A549 (cell line): ENCODE data around the gene IFITM1.

ENCODE experiments used
- CBX8 ChIP-seq: fragments of 200-600 bp; sonication (generic); IDR thresholded peaks from 2 replicates; pipeline ENCODE4 v1.6.1; 2016
- CEBPB ChIP-seq, 2 experiments: fragments of >200 bp in 1 of 2; sonication (Bioruptor Twin) in 1 of 2; formaldehyde crosslinking in 1 of 2; IDR thresholded peaks; 2 replicates each; pipeline ENCODE4 v1.6.1; 2012 to 2016
- CTCF ChIP-seq: fragments of >200 bp; sonication (Bioruptor Twin); formaldehyde crosslinking; IDR thresholded peaks from 3 replicates; pipeline ENCODE4 v1.5.1; 2016
- EHF ChIP-seq: fragments of 250-450 bp; sonication (Bioruptor Pico); IDR thresholded peaks from 2 replicates; pipeline ENCODE4 v1.5.0; 2020; ENCODE audit warnings: mild to moderate bottlenecking
- HDAC2 ChIP-seq: fragments of 200-600 bp; sonication (generic); IDR thresholded peaks from 2 replicates; pipeline ENCODE4 v1.6.1; 2016
- HOXB5 ChIP-seq: fragments of 250-450 bp; sonication (Bioruptor Pico); IDR thresholded peaks from 2 replicates; pipeline ENCODE4 v1.5.0; 2020; ENCODE audit warnings: mild to moderate bottlenecking, moderate library complexity
- JUN ChIP-seq, 2 experiments: fragments of >200 bp; sonication (Bioruptor Twin); formaldehyde crosslinking; IDR thresholded peaks; 2 replicates in 1 of 2; 3 replicates in 1 of 2; pipeline ENCODE4 v1.6.1; 2016 to 2017
- MAFK ChIP-seq: fragments of 450-650 bp; IDR thresholded peaks from 2 replicates; pipeline ENCODE4 v1.6.1; 2014; ENCODE audit not compliant: partially characterized antibody
- RAD21 ChIP-seq, 2 experiments: fragments of >200 bp in 1 of 2; sonication (Bioruptor Twin) in 1 of 2; formaldehyde crosslinking in 1 of 2; IDR thresholded peaks in 1 of 2; conservative IDR thresholded peaks in 1 of 2; 2 replicates in 1 of 2; 3 replicates in 1 of 2; pipeline ENCODE4 v1.6.1; 2012 to 2018; ENCODE audit warnings: inconsistent platforms in 1 of 2
- SMC3 ChIP-seq: fragments of >200 bp; sonication (Bioruptor Twin); formaldehyde crosslinking; IDR thresholded peaks from 3 replicates; pipeline ENCODE4 v1.6.1; 2018; ENCODE audit warnings: inconsistent platforms
- ZNF302 ChIP-seq: fragments of 250-450 bp; sonication (Bioruptor Pico); IDR thresholded peaks from 2 replicates; pipeline ENCODE4 v1.9.0; 2021; ENCODE audit warnings: inconsistent platforms, mild to moderate bottlenecking, moderate library complexity

DNA sequence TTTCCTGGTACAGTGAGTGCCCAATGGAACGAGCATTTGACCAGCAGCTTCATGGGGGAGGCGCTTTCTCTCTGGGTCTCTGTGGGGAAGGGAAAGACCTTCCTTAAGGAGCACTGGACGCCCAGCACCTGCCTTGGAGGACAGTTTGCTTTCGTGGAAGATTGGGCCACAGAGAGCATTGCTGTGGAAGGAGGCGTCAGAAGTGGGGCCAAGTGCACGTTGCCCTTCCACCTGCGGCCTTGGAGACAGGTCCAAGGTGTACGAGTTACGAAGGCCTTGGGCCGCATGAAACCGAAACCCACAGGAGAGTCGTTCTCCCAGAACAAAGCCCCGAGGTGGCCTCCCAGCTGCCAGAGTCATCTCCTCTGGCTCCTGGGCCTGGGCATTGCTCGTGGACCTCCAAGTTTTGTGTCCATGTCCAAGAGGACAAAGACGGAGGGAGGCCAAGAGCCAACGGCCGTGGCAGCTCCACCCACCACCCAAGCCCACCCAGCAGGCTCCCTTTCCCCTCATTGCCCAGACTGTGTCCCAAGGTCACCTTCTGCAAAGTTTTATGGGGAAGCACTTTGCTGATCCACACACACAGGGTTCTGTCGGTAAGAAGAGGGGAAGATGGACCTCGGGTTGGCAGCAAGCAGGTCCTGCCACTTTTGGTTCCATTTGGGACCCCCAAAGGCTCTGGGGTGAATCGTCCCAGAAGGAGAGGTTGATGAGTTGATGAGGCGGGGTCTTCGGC lies 41.5 kb upstream of the IFITM1 start:
- no peak for TF ChIP-seq CTCF
- no peak for TF ChIP-seq ZNF302
- no peak for TF ChIP-seq HOXB5
- TF ChIP-seq EHF (CRISPR knock-in tag), result no peak
- TF ChIP-seq SMC3, result no peak
- no peak for TF ChIP-seq RAD21 (conservative IDR thresholded peaks at IDR 0.05 in 1 of 2, IDR thresholded peaks at IDR 0.05 in 1 of 2)
- TF ChIP-seq CBX8, result no peak
- no peak for TF ChIP-seq MAFK
- TF ChIP-seq CEBPB (IDR thresholded peaks at IDR 0.05), result no peak
- TF ChIP-seq JUN (IDR thresholded peaks at IDR 0.05), result no peak
- no peak for TF ChIP-seq HDAC2
